GM12878 (cell line): ENCODE results near the gene KLRF1. TPM values are rescaled to one million over a fixed set of nuclear protein-coding genes. Genes with fewer than 3 reads are reported as not detected.
"Not testable (repeated sequence)": the region's sequence is repeated elsewhere in the genome, so short reads cannot be mapped to it uniquely, and the experiment has no call there.

Experiments
- ATAC-seq: fragments of 200-7000 bp; cut with Tn5 transposase; 3 replicates; pipeline ENCODE4 v1.9.1; 2020; ENCODE audit warnings: mild to moderate bottlenecking, moderate library complexity
- BruUV-seq: library from RNA; stranded (reverse); fragments of 400-500 nt; replicated peaks from 2 replicates; lab custom pipeline; 2021; lab: Mats Ljungman, UMichigan
- CTCF ChIA-PET: fragments of 300-600 bp; sonication (Branson Sonifier 250); formaldehyde crosslinking; extraction: SDS; loops from one replicate; lab custom pipeline; 2021; ENCODE audit warnings: inconsistent platforms; lab: Yijun Ruan, JAX
- POLR2A ChIA-PET: fragments of 350-600 bp; formaldehyde crosslinking; extraction: SDS; loops from one replicate; lab custom pipeline; 2021; ENCODE audit warnings: inconsistent platforms; lab: Charles Lee
- RAD21 ChIA-PET: fragments of 300-600 bp; sonication (Branson Sonifier 250); formaldehyde crosslinking; loops from one replicate; lab custom pipeline; 2023; ENCODE audit warnings: antibody characterized with exemption; ENCODE audit not compliant: unreplicated experiment; lab: Charles Lee
- SMC1A ChIA-PET: fragments of 300-600 bp; sonication (Branson Sonifier 250); formaldehyde crosslinking; loops from one replicate; lab custom pipeline; 2023; ENCODE audit not compliant: unreplicated experiment, uncharacterized antibody; lab: Charles Lee
- DNase-seq: peaks from one replicate; pipeline ENCODE4 v3.0.0-alpha.2; 2011; ENCODE audit warnings: low read depth, low spot score
- FAIRE-seq: peaks from 3 replicates; lab custom pipeline; 2011; peaks lifted over from hg19 to GRCh38; lab: Jason Lieb, UNC
- H2AFZ ChIP-seq: 2 replicates; pipeline ENCODE4 v1.6.0; 2011; ENCODE audit warnings: low read depth, low read length, control low read depth; ENCODE audit not compliant: control insufficient read depth
- H3K27ac ChIP-seq: 2 replicates; pipeline ENCODE4 v1.5.1; 2011; ENCODE audit warnings: control low read depth; ENCODE audit not compliant: control insufficient read depth, insufficient read depth
- H3K27me3 ChIP-seq, 2 experiments: replicated peaks in 1 of 2; 2 replicates each; pipeline versions ENCODE4 v1.6.0 to v1.6.1; 2011; ENCODE audit warnings: low read length in 1 of 2; ENCODE audit not compliant: control insufficient read depth in 2 of 2, insufficient read depth in 2 of 2
- H3K36me3 ChIP-seq, 2 experiments: 2 replicates each; pipeline ENCODE4 v1.5.1; 2011; ENCODE audit warnings: low read length in 1 of 2; ENCODE audit not compliant: control insufficient read depth in 2 of 2, insufficient read depth in 2 of 2
- H3K4me1 ChIP-seq: 2 replicates; pipeline ENCODE4 v1.6.1; 2011; ENCODE audit warnings: mild to moderate bottlenecking, low read length, moderate library complexity, mixed read lengths; ENCODE audit not compliant: control insufficient read depth, insufficient read depth
- H3K4me2 ChIP-seq: 2 replicates; pipeline ENCODE4 v1.6.0; 2011; ENCODE audit warnings: control low read depth; ENCODE audit not compliant: control insufficient read depth, insufficient read depth
- H3K4me3 ChIP-seq: fragments of 200-600 bp; sonication (generic); 2 replicates; pipeline ENCODE4 v1.5.1; 2016
- H3K79me2 ChIP-seq: 2 replicates; pipeline ENCODE4 v1.6.0; 2011; ENCODE audit warnings: low read length; ENCODE audit not compliant: control insufficient read depth, insufficient read depth
- H3K9ac ChIP-seq: 2 replicates; pipeline ENCODE4 v1.8.0; 2011; ENCODE audit warnings: low read length, control low read depth, mixed read lengths; ENCODE audit not compliant: control insufficient read depth, insufficient read depth
- H3K9me3 ChIP-seq: replicated peaks from 3 replicates; pipeline ENCODE4 v1.5.1; 2011; ENCODE audit warnings: mild to moderate bottlenecking, low read length; ENCODE audit not compliant: control insufficient read depth, insufficient read depth
- H4K20me1 ChIP-seq: 2 replicates; pipeline ENCODE4 v1.6.0; 2011; ENCODE audit not compliant: control insufficient read depth, insufficient read depth
- CHD4 ChIP-seq: fragments of 200-600 bp; sonication (generic); IDR thresholded peaks from 2 replicates; pipeline ENCODE4 v1.6.1; 2016; ENCODE audit warnings: mild to moderate bottlenecking
- EP300 ChIP-seq, 2 experiments: fragments of 150-350 bp in 1 of 2; IDR thresholded peaks; 2 replicates each; pipeline ENCODE4 v1.6.1; 2011 to 2012; ENCODE audit warnings: low read depth in 2 of 2, low read length in 2 of 2, borderline replicate concordance in 1 of 2, improper control_type of control experiment in 1 of 2, inconsistent platforms in 1 of 2; ENCODE audit not compliant: control insufficient read depth in 1 of 2
- KAT2A ChIP-seq: conservative IDR thresholded peaks from 2 replicates; pipeline ENCODE4 v1.6.1; 2011; ENCODE audit warnings: low read depth, low read length; ENCODE audit not compliant: control insufficient read depth
- MLLT1 ChIP-seq: fragments of 450-650 bp; IDR thresholded peaks from 2 replicates; pipeline ENCODE4 v1.6.1; 2016; ENCODE audit warnings: mild to moderate bottlenecking
- NFXL1 ChIP-seq: fragments of 450-650 bp; IDR thresholded peaks from 2 replicates; pipeline ENCODE4 v1.6.1; 2017; ENCODE audit warnings: antibody characterized with exemption, mild to moderate bottlenecking, borderline replicate concordance
- NFYB ChIP-seq: IDR thresholded peaks from 2 replicates; pipeline ENCODE4 v1.6.1; 2011; ENCODE audit warnings: low read depth, mild to moderate bottlenecking, low read length, improper control_type of control experiment, moderate library complexity; ENCODE audit not compliant: insufficient read depth
- RB1 ChIP-seq: fragments of 450-650 bp; formaldehyde crosslinking; IDR thresholded peaks from 2 replicates; pipeline ENCODE4 v1.6.1; 2017; ENCODE audit warnings: mild to moderate bottlenecking, borderline replicate concordance
- RELB ChIP-seq: fragments of 450-650 bp; IDR thresholded peaks from 2 replicates; pipeline ENCODE4 v1.6.1; 2017; ENCODE audit warnings: low read depth, mild to moderate bottlenecking, moderate library complexity
- RFX5 ChIP-seq: IDR thresholded peaks from 2 replicates; pipeline ENCODE4 v1.6.1; 2011; ENCODE audit warnings: low read depth, low read length, improper control_type of control experiment
- ZNF384 ChIP-seq: IDR thresholded peaks from 2 replicates; pipeline ENCODE4 v1.6.1; 2012; ENCODE audit warnings: low read depth, mild to moderate bottlenecking, low read length, improper control_type of control experiment, borderline replicate concordance
- WGBS: methylation state at CpG from one replicate; pipeline ENCODE4 v1.1.6; 2016; ENCODE audit warnings: low lambda C conversion rate; ENCODE audit not compliant: insufficient replicate concordance, insufficient coverage; ENCODE audit errors: missing lambda C conversion rate; 5-methylcytosine and 5-hydroxymethylcytosine counted together
- in situ Hi-C: fragments of 300-500 bp; cut with MboI; formaldehyde crosslinking; loops from 9 replicates; pipeline ENCODE4 v1.14.3; 2018; ENCODE audit warnings: mixed read lengths
- intact Hi-C: fragments of 100-400 bp; cut with micrococcal nuclease; formaldehyde crosslinking; loops from one replicate; pipeline ENCODE4 v1.14.2; 2022; ENCODE audit not compliant: unreplicated experiment
- polyA plus RNA-seq, 11 experiments: library from polyadenylated mRNA; depleted of rRNA in 4 of 11; unstranded in 6 of 11; stranded (reverse) in 5 of 11; fragments of >200 nt; fragmentation: Nextera tagmentation in 4 of 11; fragmentation: Illumina TruSeq in 1 of 11; extraction: Ambion mirVana in 4 of 11; extraction: Trizol in 1 of 11; gene quantifications; 1 replicate in 1 of 11; 2 replicates in 10 of 11; pipeline versions ENCODE4 v1.2.1 to v1.2.3, GENCODE V29; 2011 to 2016; ENCODE audit warnings: inconsistent platforms in 2 of 11, missing spikeins in 2 of 11, low read depth in 1 of 11
- total RNA-seq, 4 experiments: library from RNA; depleted of rRNA in 3 of 4; stranded (reverse); fragments of >200 nt in 3 of 4; fragmentation: Illumina TruSeq in 1 of 4; extraction: Trizol in 1 of 4; gene quantifications; 2 replicates each; pipeline versions ENCODE4 v1.2.1 to v1.2.3, GENCODE V29; 2013 to 2021

The KLRF1 gene
- total and polyA plus RNA-seq, 10 of the 15 experiments (the other 5 are each of a cell fraction or from before 2014, with no cell fraction given): 0.13 to 2.0 (median 0.18) TPM; not detected in 6

GRCh38 chr12:9872742-9873141 is 45.5 kb downstream of the KLRF1 start (continued):
- TF ChIP-seq RELB (no peak), RFX5 (no peak), NFXL1 (no peak), KAT2A (no peak), ZNF384 (no peak), MLLT1 (no peak), NFYB (no peak), RB1 (no peak), EP300 (IDR thresholded peaks at IDR 0.05; ENCODE audit: borderline replicate concordance in 1 of 2, control insufficient read depth in 1 of 2, low read depth in 2 of 2, low read length in 2 of 2) (no peak), CHD4 (no peak)

GRCh38 chr12:9876120-9876519 is 48.8 kb downstream of the KLRF1 start:
- CTCF ChIA-PET, H3K4me2 ChIP-seq, H2AFZ ChIP-seq, H3K9me3 ChIP-seq, H3K4me3 ChIP-seq, H3K79me2 ChIP-seq, in situ Hi-C loops, H3K4me1 ChIP-seq, FAIRE-seq, H3K27me3 ChIP-seq, SMC1A ChIA-PET, intact Hi-C loops, H3K36me3 ChIP-seq, ATAC-seq, H3K9ac ChIP-seq, RAD21 ChIA-PET, BruUV-seq, H3K27ac ChIP-seq, DNase-seq, H4K20me1 ChIP-seq: not testable (repeated sequence)
- 82% methylated on average over 15 of the region's 26 CpGs for WGBS
- POLR2A ChIA-PET: interaction anchor here (0.7 kb wide), 1 partner anchor 12 kb away, joined by 4 read pairs; no protein-coding TSS in a partner anchor
